PC-3 (cell line): Measurements from ENCODE around the gene NCKIPSD.

Experiments
- CTCF ChIP-seq: fragments of 300-600 bp; sonication (generic); conservative IDR thresholded peaks from 2 replicates; pipeline ENCODE4 v1.5.1; 2017; ENCODE audit warnings: antibody characterized with exemption, low read depth, mild to moderate bottlenecking, low read length
- EZH2 ChIP-seq: fragments of 300-600 bp; sonication (generic); IDR thresholded peaks from one replicate; pipeline ENCODE4 v1.6.1; 2017; ENCODE audit warnings: antibody characterized with exemption, mild to moderate bottlenecking, low read length; ENCODE audit not compliant: unreplicated experiment

DNA sequence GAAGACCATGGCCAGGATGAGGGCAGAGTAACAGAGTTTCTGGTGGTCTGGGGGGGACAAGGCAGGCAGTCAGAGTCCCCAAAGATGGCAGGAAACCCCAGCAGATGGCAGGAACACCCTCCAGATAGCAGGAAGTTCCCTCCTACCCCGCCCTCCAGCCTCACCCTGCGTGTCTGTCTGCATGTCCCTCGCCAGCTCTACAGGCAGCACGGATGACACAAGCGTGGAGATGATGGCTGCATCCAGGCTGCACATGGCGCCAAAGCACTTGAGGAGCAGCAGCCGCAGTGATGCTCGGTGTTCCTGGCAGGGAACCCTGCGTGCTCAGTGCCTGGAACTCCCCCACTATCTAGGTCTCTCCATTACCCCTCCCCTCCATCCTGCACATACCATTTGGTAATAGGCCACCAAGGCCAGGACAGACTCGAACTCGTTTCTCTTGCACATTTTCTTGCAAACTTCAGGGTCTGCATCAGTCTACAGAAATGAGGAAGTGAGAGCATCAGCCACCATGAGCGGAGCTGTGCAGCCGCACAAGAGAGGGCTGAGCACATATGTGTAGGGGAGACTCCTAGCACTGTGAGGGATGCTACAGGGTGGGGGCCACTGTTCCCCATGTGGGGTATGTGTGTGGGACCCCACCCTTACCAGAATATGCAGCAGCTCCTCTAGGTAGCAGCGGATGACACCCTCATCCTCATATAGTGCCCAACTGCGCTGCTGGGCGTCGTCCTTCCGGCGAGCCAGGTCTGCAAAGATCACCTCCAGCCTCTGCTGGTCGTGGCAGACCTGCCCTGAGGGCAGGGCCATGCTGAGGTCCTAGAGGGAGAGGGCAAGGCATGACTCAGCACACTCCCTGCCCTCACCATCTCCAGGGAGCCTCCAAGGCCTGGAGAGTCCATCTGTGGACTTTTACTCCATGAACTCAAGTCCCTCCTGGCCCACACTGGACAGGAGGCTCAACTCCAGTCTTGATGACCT is 6.0 kb downstream of the NCKIPSD start:
- TF ChIP-seq CTCF, result no peak
- TF ChIP-seq EZH2, result no peak
